ENCODE measurements around the gene TAAR2.

GRCh38 chr6:132571774-132572173 lies 52.3 kb downstream of the TAAR2 start:
- no peak for TF ChIP-seq GATAD1 (CRISPR knock-in tag; IDR thresholded peaks at IDR 0.05)
- TF ChIP-seq MTA1 (CRISPR knock-in tag; IDR thresholded peaks at IDR 0.05; ENCODE audit: borderline replicate concordance), result no peak
- no peak for TF ChIP-seq HOXA3 (CRISPR knock-in tag; IDR thresholded peaks at IDR 0.05)
